Activated CD8-positive, alpha-beta memory T cell treated with anti-CD3 and anti-CD28 coated beads, Interleukin-2, amount 50 U/mL, for 1 hour (primary cell): Measurements from ENCODE around the gene CYP19A1.
"Not testable (repeated sequence)": the region's sequence is repeated elsewhere in the genome, so short reads cannot be mapped to it uniquely, and the experiment has no call there.

Experiments
- DNase-seq: peaks from one replicate; pipeline ENCODE4 v3.0.0-alpha.2; 2020; ENCODE audit errors: extremely low read depth

CYP19A1 gene

DNA sequence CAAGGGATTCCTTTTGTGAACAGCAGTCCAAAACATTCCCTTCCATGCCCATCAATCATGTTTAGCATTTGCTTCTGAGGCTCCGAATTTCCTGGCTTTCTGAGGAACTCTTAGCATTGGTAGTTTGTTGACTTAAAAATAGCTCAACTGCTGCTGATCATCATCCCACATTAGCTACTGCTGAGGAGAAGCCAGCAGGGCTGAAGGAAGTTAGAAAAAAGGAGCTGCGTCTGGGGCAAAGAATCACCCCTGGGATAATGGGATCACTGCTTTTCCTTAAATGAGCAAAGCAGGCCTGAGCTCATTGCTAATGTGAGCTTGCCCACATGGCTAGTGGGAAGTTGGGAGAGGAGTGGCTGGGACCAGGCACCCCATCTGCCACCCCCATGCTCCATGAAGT lies 39.8 kb downstream of the CYP19A1 start:
- DNase-seq = no peak

DNA sequence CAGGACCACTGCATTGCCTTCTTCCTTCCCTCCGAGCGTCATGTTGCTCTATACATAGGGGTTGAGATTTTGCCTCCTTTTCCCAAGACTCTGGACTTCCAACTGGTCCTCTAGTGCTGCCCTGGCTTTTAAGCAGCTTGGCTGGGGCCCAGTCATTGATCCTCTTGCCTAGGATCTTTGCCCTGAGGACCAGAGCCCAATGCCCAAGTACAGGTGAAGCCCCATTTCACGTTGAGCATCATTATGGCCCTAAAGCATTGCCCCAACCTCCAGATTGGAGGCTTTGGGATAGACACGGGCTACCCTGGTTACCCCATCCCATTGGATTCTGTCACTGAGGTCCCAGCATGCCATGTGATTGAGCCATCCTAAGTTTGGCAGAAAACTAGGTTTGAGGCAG lies 47.7 kb downstream of the CYP19A1 start:
- no peak for DNase-seq

DNA sequence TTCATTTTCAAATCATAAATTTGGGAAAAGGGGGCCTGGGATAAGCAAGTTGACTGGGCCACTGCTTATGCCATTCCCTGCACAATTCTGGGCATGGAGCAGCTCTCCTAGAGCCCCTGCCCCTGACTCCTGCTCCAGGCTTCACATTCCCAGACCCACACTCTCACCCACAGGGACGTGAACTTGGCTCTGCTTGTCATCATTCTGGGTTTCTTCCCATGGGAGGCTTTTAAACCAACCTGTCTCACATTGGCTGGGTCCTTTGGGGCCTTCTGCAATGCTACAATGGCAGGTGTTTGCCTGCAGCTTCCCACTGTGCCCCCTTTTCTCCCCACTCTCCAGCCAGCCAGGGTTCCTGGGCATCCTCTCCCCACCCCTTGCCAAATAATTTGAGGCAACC lies 49.1 kb downstream of the CYP19A1 start:
- no peak for DNase-seq

DNA sequence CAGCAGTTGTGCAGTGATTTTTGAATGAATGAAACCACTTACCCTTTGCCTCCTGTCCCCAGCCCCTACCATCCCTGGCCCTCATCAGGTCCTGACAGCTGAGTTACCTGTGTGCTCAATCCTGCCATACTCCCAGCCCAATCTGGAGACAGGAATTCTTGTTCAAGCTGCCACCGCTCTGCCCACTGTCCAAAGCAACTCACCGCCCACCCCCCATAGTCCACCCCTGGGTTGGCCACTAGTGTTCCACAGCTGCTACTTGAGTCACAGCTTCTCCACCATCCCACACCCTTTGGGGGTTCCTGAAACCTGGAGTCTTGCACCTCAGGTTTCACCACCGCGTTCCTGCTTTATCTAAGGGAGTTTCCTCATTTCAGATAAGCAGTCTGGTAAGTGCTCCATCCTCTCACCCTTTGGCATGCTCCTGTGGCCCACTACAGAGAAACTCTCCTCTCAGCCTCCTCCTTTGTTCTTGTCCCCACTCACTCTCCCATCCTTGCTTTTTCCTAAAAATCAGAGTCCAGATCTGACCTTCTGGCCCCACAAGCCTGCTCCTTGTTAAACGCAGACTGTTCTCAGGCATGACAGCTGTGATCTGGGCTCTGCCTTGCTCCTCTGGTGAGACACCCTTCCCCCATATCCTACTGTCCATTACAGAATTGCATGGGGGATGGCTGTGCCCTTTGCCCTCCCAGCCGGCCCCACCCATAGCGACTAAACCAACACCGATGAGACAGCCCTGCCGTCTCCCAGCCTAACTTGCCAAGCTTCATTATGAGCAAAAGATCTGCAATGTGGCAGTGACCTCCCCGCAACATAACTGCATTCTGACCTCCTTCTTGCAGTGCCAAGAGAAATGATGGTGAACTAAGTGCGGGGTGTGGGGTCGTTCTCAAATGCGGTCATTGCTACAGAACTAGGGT lies 50.0 kb downstream of the CYP19A1 start:
- no peak for DNase-seq

DNA sequence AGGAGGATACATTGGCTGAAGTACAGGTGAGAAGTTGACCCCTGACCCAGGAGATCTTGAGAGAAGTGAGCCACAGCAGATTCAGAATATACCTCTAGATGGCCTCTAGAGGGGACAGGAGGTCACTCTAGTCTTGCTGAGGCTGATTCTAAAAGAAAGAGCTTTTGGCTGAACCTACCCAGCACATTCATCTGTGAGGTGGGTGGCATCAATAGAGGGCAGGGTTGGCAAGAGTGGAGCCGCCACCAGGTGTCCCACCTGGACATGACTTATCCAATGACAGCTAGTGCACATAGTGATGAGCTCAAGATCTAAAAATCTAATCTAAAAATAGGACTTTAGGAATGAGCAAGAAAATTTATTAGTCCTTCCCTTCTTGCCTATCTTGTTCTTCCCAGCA lies 51.6 kb downstream of the CYP19A1 start:
- DNase-seq = no peak

DNA sequence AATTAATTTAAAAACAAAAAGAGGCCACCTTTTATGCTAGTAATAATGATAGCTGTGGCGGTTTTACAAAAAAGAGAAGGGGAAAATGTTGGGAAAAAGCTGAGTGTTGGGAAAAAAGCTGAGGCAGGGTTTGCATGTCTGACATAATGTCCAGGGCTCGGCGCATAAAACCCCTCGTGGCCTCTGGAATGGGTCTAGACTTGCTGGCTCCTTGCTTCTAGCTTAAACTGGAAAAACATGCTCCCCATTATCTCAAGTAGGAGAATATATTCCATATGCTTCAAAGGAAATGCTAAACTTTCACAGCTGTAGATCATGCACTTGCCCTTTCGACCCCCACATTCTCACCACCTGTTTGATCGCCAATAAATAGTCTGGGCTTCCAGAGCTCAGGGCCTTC lies 53.0 kb downstream of the CYP19A1 start:
- no peak for DNase-seq

DNA sequence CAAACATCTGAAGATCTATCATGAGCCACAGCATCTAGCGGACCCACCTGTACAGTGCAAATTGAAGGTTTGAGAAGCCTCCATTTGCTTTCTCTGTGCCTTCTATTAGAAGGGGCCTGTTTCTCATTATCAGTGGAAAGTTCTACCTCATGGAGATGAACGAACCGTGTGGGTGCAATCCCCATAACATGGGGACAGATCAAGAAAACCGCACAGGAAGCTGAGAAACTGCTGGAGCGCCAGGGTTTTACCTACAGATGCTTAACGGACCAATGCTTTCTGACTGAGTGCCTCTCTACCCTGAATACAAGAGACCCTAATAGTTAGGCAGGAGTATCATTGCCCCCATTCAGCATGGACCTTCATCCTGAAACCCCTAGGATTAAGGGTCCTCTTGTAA lies 53.5 kb downstream of the CYP19A1 start:
- DNase-seq = no peak

DNA sequence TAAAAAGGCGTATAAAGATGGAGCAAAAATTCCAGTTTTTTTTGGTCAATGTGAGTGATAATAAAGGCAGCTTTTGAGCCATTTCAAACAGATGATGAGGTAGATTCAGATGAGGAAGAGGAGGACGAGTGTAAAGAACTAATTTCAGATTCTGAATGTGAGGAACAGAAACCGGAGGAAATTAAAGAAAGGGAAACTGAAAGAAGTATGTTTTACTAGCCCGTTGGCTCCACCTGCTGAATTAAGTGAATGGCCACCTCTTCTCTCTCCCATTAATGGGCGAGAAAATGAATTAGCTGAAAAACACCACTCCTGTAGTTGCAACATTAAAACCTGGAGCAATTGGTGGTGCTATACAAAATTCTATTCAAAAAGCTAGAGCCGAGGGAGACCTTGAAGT lies 55.4 kb downstream of the CYP19A1 start:
- no peak for DNase-seq

DNA sequence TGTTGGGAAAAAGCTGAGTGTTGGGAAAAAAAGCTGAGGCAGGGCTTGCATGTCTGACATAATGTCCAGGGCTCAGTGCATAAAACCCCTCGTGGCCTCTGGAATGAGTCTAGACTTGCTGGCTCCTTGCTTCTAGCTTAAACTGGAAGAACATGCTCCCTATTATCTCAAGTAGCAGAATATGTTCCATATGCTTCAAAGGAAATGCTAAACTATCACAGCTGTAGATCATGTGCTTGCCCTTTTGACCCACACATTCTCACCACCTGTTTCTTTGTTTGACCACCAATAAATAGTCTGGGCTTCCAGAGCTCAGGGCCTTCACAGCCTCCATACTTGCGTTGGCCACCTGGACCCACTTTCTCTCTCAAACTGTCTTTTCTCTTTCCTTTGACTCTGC lies 56.2 kb downstream of the CYP19A1 start:
- DNase-seq = not testable (repeated sequence)

DNA sequence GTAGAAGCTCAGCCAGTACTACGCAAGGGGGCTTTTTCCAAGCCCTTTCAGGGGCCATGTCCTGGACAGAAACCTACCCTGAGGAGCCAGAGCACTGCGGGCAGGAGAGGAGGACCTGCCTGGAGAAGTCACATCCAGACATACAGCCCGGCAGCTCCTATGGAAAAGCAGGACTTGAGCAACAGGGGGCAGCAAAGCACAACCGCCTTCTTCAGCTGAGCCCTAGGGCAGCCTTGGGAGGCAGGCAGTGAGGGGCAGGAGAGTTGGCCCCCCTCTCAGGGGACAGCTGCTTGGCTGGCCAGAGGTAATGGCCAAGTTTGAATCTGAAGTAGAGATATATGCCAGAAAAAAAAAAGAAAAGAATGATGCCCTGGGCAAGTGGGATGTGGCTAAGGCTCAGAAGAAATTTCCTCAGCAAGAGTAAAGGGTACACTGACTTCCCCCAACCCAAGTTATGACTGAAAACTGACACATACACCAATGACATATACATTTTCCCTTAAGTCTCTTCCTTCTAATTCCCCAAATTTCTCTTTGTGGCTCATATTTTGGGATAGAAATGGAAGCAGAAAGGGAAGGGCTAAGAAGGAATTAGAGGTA lies 56.9 kb downstream of the CYP19A1 start:
- DNase-seq = no peak

DNA sequence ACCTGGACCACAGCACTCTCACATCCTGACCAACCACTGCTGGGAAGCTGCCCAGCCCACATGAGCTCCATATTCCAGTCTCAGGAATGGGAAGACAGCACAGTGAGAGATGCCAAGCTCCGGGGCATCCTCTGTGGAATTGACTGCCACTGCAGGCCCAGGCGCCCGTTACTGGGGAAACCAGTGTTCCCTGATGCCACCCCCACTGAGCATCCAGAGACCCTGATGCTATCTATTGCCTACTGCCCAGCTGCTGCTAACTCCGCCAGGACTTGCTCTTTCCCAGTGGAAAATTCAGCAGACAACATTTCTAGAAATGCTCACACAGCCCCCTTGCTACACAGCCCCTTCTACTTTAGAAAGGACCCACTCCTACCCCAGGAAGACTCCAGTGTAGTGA lies 57.6 kb downstream of the CYP19A1 start:
- no peak for DNase-seq

DNA sequence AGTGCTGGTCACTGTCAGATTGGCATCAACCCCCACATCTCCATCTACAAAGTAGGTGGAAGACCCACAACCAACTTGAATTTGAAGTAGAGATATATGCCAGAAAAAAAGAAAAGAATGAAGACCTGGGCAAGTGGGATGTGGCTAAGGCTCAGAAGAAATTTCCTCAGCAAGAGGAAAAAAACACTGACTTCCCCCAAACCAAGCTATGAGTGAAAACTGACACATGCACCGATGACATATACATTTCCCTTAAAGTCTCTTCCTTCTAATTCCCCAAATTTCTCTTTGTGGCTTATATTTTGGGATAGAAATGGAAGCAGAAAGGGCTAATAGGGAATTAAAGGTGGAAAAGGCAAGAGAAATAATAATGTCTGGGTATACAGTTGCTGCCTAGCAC lies 59.0 kb downstream of the CYP19A1 start:
- DNase-seq = no peak

DNA sequence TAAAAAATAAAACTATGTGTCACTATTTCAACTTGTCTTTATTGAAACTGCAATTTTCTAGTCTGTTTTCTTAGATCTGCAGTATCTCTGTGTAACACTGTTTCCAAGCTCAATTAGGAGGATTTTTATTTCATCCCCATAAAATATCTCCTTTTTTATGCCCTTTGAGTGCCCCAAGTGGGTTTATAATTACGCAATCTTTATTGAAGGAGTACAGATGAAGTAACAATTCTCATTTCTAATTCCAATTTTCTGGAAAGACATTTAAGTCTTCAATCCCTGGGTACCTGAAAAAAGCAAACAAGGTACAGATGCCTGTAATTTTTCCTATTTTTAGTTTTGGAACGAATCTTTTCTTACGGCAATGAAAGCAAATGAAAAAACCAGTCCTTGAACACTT lies 61.3 kb downstream of the CYP19A1 start:
- DNase-seq = no peak

DNA sequence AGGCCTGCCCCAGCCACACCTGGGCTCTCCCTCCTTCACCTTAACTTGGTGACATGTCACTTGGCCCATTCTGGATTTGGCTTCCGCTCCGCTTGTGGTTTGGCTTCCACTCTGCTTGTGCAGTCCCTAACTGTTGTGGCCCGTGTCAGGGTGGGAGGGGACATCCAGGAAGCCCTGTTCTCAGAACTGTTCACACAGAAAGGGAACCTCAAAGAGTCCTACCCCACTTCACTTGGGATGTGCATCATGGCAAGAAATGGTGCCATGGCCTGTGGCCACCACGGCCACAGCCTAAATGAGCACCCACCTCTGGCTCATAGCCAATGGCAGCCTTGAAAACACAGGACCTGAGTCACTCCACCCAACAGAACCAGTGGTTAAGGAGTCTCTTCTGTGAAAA lies 63.4 kb downstream of the CYP19A1 start:
- DNase-seq = no peak

DNA sequence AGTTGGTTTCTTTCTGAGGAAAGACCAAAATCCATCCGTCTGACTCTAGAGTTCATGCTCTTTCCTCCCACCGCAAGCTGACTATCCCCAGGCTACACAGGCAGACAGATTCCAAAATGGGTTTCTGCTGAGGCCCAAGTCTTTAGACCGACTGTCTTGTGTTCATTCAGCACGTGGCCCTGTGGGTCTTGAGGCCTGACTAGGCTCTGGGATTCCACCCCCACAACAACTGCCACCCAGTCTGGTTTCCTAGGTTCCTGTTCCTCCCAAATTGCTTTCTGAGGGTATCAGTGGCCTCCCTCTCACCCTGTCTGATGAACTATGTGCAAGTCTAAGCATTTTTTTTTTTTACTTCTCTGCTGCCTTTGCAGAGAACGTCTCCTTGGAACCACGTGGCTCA lies 67.7 kb downstream of the CYP19A1 start:
- DNase-seq = no peak

DNA sequence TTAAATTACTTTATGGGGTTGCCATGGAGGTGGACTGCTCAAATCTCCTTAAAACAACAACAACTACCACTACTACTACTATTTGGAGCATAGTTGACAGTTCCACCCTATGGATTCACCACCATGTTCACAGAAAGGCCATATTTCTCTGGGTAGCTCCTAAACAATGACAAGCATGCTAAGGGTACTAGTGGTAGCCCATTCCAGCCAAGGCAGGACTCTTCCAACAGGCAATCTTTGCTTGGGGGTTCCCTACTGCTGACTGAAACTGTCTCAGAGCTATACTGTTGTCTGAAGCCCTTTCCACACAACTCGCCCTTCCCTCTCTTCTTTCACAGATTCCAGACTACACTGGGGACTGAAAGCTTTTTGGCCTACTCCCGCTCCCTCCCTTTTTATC lies 68.9 kb downstream of the CYP19A1 start:
- DNase-seq = no peak

DNA sequence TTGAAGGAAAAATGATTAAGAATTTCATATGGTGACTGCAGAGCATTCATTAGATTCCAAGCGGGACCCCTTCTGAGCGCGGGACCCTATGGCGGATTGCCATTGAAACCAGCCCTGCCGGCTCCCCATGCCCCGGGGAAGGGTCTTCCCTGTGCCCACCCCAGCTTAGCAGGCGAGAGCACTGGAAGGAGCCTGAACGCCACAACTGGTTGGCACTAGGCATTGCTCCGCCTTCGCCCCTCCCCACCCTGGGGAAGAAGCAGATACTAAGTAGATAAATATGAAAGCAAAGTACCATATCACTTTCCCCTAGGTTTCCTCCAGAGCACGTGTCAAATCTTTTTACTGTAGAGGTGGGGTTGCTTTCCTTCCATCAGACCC lies 70.7 kb downstream of the CYP19A1 start:
- DNase-seq = no peak

DNA sequence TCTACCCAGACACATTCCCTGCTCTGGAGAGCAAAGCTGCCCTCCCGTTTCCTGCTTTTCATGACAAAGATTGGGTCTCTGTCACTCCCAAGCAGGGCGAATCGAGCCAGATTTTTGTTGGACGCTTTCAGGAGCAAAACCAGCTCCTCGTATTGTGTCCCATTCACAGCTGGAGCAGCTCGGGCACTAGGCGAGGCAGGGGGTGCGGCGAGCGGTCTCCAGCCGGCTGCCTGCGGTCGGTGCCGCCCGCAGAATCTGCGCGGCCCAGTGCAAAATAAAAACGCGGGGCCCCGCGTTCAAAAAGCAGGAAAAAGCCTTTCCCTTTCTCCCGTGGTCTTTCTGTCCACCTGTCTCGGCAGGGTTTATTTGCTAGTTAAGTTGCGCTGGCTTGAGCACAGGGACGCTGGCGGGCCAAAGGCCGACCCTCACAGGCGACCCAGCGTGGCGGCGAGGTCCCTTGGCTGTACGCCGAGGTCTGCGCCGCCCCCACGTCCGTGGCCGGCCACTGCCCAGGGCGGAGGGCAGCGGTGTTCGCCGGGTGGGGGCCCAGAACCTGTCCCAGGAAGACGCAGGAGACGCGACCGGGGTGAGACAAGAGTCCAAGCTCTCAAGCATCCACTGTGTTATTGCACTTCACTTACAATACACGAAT lies 71.2 kb downstream of the CYP19A1 start:
- DNase-seq = no peak

DNA sequence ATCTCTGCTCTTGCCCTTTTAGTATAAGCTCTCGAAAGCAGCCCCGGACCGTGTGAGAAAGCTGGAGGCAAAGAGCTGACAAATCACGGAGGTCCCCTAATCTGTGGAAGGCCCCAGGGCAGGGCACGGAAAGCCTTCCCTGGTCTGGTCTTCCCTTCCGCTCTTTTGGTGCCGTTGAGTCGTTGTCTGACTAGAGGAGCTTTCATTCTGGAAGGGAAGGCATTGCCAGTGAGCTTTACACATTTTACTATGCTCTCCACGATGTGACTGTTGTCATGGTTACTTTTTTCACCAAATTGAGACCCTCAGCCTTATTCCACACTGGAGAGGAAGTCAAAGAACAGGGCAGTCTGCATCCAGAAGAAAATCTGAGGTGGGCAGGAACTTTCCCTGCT lies 71.7 kb downstream of the CYP19A1 start:
- DNase-seq = no peak

DNA sequence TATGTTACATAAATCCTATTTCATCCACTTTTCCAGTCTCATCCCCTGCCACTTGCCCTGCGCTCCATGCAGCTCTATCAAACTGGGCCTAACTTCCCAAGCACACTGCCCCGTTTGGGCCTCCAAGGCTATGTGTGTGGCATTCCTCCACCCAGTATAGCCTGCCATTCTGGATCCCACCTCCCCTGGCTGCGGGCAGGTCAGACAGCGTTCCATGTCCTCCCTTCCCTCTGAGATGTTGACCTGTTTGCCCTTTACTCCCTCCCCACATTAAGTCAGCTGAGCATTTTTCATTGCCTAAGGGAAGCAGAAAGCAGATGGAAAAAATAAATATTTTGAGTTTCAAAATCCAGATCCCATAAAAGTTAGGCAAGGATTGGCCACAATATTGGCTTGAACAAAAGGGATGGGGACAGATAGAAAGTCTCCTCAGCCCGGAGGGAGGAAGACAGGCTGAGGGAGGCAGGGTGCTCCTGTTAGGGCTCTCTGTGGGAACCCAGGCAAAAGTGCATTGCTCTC lies 73.3 kb downstream of the CYP19A1 start:
- no peak for DNase-seq

DNA sequence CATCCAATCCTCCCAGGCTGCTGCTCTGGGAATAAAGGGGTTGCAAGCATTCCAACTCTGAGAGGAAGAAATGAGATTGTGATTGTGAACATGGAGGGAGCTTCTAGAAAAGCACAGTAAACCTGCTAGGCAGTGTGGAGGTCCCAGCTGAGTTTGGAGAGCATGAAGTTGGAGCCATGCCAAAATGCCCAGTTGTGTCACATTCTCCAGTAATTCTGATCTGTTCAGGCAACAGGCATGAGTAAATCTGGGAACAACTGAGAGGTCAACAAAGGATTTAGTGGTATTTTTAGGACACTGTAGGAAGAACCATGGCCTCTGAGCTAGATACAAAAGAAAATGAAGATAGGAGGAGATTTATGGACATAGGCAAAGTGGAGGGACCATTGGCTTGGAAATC lies 74.7 kb downstream of the CYP19A1 start:
- no peak for DNase-seq

DNA sequence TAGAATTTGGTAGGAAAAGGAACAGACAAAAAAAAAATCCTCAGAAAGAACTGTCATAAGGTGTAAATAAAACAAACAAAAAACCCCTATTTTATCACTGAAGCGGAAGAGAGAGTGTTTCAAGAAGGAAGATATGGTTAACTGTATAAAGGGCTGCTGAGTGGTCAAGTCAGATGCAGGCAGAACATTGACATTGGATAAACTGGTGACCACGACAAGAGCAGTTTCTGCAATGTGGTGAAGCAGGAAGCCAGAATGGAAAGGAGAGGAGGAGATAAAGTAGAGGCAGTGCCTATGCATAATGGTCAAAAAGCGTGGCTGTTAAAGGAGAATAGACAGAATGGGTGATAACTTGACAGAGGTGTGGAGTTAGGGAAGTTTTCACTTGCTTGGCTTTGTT lies 75.3 kb downstream of the CYP19A1 start:
- no peak for DNase-seq

DNA sequence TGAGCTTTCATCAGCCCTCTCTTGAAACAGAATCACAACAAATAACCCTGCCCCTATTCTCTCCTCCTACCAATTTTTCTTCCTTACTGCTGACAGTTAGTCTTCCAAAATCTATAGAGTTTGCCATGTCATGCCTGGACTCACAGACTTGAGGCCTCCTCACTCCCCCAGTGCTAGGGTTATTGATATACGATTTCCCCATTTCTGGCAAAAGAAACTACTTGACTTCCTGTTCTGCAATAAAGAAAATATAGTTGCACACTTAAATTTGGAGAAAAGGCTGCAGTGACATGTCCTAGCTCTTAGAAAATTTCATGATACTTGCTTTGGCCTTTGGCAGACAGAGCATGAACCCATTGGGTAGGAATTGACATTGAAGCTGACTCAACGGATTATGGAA lies 75.9 kb downstream of the CYP19A1 start:
- DNase-seq = no peak
